ENCODE data around the gene NFIA.

DNA sequence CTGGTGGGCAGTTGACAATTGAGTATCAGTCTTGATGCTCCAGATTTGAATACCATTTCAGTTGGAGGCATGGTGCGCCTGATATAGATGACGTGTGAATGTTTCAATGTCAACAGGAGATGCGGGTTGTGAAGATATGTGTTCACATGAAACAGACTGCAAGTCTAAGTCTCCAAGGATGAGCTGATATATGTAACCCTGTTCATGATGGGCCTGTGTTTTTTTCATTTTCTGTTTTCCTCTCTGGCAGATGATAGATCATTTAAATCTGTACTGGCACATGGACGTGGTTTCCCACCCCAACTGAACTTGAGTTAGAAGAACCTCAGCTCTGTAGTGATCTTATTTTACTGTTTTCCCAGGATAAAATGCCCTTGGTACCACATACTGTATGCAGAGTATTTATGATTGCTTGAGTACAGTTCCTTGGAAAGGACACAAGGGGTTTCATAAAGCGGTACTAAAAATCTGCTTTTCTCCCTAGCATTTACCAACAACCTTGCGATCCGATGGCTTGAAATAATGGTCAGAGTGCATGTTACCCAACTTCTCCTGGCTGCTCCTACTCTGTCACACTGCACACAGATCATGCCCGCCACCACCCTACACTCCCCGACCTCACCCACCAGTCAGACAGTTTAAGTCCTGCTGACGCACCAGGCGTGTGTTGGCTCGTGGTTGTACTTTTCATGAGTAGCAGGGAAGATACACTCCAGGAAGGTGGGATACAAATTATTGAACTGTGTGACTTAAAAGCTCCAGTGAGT, 131.1 kb downstream of the NFIA start:
- TF ChIP-seq, protein P1, sequence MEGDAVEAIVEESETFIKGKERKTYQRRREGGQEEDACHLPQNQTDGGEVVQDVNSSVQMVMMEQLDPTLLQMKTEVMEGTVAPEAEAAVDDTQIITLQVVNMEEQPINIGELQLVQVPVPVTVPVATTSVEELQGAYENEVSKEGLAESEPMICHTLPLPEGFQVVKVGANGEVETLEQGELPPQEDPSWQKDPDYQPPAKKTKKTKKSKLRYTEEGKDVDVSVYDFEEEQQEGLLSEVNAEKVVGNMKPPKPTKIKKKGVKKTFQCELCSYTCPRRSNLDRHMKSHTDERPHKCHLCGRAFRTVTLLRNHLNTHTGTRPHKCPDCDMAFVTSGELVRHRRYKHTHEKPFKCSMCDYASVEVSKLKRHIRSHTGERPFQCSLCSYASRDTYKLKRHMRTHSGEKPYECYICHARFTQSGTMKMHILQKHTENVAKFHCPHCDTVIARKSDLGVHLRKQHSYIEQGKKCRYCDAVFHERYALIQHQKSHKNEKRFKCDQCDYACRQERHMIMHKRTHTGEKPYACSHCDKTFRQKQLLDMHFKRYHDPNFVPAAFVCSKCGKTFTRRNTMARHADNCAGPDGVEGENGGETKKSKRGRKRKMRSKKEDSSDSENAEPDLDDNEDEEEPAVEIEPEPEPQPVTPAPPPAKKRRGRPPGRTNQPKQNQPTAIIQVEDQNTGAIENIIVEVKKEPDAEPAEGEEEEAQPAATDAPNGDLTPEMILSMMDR (IDR thresholded peaks at IDR 0.05), result no peak
- TF ChIP-seq POLR2A (IDR thresholded peaks at IDR 0.05), result no peak

All from esophagus squamous epithelium (tissue), 4 donors.